Astrocyte (in vitro differentiated cells and primary cell): ENCODE data around the gene MPO. TPM values are rescaled to one million over a fixed set of nuclear protein-coding genes. Genes with fewer than 3 reads are reported as not detected.

ENCODE experiments used
- DNase-seq: peaks from one replicate; pipeline ENCODE4 v3.0.0-alpha.2; 2010; ENCODE audit warnings: low read depth
- FAIRE-seq: peaks from 2 replicates; lab custom pipeline; 2011; peaks lifted over from hg19 to GRCh38; lab: Jason Lieb, UNC
- H2AFZ ChIP-seq: 2 replicates; pipeline ENCODE4 v1.6.0; 2012; ENCODE audit warnings: low read depth, low read length, inconsistent platforms
- H3K27ac ChIP-seq: 2 replicates; pipeline ENCODE4 v1.5.1; 2011; ENCODE audit warnings: low read depth, low read length, inconsistent platforms
- H3K27me3 ChIP-seq: 2 replicates; pipeline ENCODE4 v1.6.0; 2011; ENCODE audit warnings: low read length, inconsistent platforms; ENCODE audit not compliant: insufficient read depth
- H3K36me3 ChIP-seq: 2 replicates; pipeline ENCODE4 v1.5.1; 2011; ENCODE audit warnings: low read length, inconsistent platforms; ENCODE audit not compliant: insufficient read depth
- H3K4me1 ChIP-seq: 2 replicates; pipeline ENCODE4 v1.5.1; 2011; ENCODE audit warnings: low read length, inconsistent platforms; ENCODE audit not compliant: insufficient read depth
- H3K4me2 ChIP-seq: 2 replicates; pipeline ENCODE4 v1.6.0; 2012; ENCODE audit warnings: low read length, inconsistent platforms
- H3K4me3 ChIP-seq: 2 replicates; pipeline ENCODE4 v1.5.1; 2011; ENCODE audit warnings: low read depth, mild to moderate bottlenecking, low read length, inconsistent platforms; ENCODE audit not compliant: insufficient read depth
- H3K79me2 ChIP-seq: 2 replicates; pipeline ENCODE4 v1.6.0; 2012; ENCODE audit warnings: mild to moderate bottlenecking, low read length, inconsistent platforms; ENCODE audit not compliant: insufficient read depth
- H3K9ac ChIP-seq: 2 replicates; pipeline ENCODE4 v1.6.0; 2012; ENCODE audit warnings: mild to moderate bottlenecking, low read length, inconsistent platforms
- H3K9me3 ChIP-seq: 2 replicates; pipeline ENCODE4 v1.5.1; 2012; ENCODE audit warnings: low read depth, mild to moderate bottlenecking, low read length, inconsistent platforms; ENCODE audit not compliant: insufficient read depth
- H4K20me1 ChIP-seq: 2 replicates; pipeline ENCODE4 v1.6.0; 2012; ENCODE audit warnings: low read length, inconsistent platforms; ENCODE audit not compliant: insufficient read depth
- H3K27ac Mint-ChIP-seq: one replicate; pipeline ENCODE4 v1.8.0; 2021; ENCODE audit warnings: mild to moderate bottlenecking, mixed read lengths; ENCODE audit not compliant: unreplicated experiment
- H3K27me3 Mint-ChIP-seq: one replicate; pipeline ENCODE4 v1.8.0; 2021; ENCODE audit warnings: low read depth, mixed read lengths; ENCODE audit not compliant: unreplicated experiment
- H3K36me3 Mint-ChIP-seq: one replicate; pipeline ENCODE4 v1.8.0; 2021; ENCODE audit warnings: low read depth, mixed read lengths; ENCODE audit not compliant: unreplicated experiment
- H3K4me1 Mint-ChIP-seq: one replicate; pipeline ENCODE4 v1.8.0; 2021; ENCODE audit warnings: low read depth, mixed read lengths; ENCODE audit not compliant: unreplicated experiment
- H3K4me3 Mint-ChIP-seq: one replicate; pipeline ENCODE4 v1.8.0; 2021; ENCODE audit warnings: mild to moderate bottlenecking, moderate library complexity, mixed read lengths; ENCODE audit not compliant: unreplicated experiment
- H3K9me3 Mint-ChIP-seq: one replicate; pipeline ENCODE4 v1.8.0; 2021; ENCODE audit warnings: mild to moderate bottlenecking, mixed read lengths; ENCODE audit not compliant: unreplicated experiment
- EZH2 ChIP-seq: IDR thresholded peaks from 2 replicates; pipeline ENCODE4 v1.6.1; 2012; ENCODE audit warnings: mild to moderate bottlenecking, low read length, inconsistent platforms; ENCODE audit not compliant: insufficient read depth
- total RNA-seq: library from RNA; stranded (reverse); gene quantifications from 2 replicates; pipeline ENCODE4 v1.2.1, GENCODE V29; 2021
- TF ChIP-seq, protein P1 (sequence below): IDR thresholded peaks from 2 replicates; pipeline ENCODE4 v1.5.1; 2011; ENCODE audit warnings: low read depth, mild to moderate bottlenecking, inconsistent platforms, low read length, moderate library complexity; ENCODE audit not compliant: insufficient read depth

MPO gene
- total RNA-seq, 1 donor from 2014 or later: not detected

DNA sequence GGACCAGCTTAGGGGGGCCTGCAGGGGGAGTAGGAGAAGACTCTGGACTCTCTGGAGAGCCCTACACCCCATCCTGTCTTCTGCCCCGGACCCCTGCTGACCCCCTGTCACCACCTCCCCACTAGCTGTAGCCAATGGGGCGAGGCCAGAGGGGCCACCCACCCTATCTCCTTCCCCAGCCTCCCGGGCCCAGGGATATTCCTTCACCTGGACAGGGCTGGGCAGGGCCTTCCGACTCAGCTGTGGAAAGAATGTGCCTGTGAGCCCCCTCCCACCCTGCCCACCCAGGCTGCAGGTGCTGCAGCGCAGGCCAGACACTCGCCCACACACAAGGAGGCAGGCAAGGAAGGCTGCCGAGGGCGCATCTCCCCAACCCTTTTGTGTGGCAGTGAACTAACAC is 24.9 kb upstream of the MPO start:
- H3K27ac ChIP-seq: no peak overlapping the region
- H3K9ac ChIP-seq: no peak overlapping the region
- no peak overlapping the region for H3K27ac Mint-ChIP-seq
- H3K4me3 Mint-ChIP-seq: no peak overlapping the region
- no peak overlapping the region for H3K4me2 ChIP-seq
- DNase-seq (no peak), FAIRE-seq (no peak)
- no peaks in the 10 kb centered on the region for H3K36me3 Mint-ChIP-seq
- H3K4me3 ChIP-seq: no peak overlapping the region
- peaks cover 3% of the 10 kb centered on the region for H3K27me3 ChIP-seq
- no peak for TF ChIP-seq EZH2
- TF ChIP-seq, protein P1, sequence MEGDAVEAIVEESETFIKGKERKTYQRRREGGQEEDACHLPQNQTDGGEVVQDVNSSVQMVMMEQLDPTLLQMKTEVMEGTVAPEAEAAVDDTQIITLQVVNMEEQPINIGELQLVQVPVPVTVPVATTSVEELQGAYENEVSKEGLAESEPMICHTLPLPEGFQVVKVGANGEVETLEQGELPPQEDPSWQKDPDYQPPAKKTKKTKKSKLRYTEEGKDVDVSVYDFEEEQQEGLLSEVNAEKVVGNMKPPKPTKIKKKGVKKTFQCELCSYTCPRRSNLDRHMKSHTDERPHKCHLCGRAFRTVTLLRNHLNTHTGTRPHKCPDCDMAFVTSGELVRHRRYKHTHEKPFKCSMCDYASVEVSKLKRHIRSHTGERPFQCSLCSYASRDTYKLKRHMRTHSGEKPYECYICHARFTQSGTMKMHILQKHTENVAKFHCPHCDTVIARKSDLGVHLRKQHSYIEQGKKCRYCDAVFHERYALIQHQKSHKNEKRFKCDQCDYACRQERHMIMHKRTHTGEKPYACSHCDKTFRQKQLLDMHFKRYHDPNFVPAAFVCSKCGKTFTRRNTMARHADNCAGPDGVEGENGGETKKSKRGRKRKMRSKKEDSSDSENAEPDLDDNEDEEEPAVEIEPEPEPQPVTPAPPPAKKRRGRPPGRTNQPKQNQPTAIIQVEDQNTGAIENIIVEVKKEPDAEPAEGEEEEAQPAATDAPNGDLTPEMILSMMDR: no peak
- H3K9me3 Mint-ChIP-seq: no peaks in the 10 kb centered on the region
- peaks cover 31% of the 10 kb centered on the region for H3K27me3 Mint-ChIP-seq
- H3K4me1 ChIP-seq: no peaks in the 10 kb centered on the region
- no peaks in the 10 kb centered on the region for H3K79me2 ChIP-seq
- no peaks in the 10 kb centered on the region for H3K36me3 ChIP-seq
- H2AFZ ChIP-seq: no peak overlapping the region
- no peaks in the 10 kb centered on the region for H4K20me1 ChIP-seq
- no peaks in the 10 kb centered on the region for H3K9me3 ChIP-seq
- H3K4me1 Mint-ChIP-seq: no peaks in the 10 kb centered on the region

DNA sequence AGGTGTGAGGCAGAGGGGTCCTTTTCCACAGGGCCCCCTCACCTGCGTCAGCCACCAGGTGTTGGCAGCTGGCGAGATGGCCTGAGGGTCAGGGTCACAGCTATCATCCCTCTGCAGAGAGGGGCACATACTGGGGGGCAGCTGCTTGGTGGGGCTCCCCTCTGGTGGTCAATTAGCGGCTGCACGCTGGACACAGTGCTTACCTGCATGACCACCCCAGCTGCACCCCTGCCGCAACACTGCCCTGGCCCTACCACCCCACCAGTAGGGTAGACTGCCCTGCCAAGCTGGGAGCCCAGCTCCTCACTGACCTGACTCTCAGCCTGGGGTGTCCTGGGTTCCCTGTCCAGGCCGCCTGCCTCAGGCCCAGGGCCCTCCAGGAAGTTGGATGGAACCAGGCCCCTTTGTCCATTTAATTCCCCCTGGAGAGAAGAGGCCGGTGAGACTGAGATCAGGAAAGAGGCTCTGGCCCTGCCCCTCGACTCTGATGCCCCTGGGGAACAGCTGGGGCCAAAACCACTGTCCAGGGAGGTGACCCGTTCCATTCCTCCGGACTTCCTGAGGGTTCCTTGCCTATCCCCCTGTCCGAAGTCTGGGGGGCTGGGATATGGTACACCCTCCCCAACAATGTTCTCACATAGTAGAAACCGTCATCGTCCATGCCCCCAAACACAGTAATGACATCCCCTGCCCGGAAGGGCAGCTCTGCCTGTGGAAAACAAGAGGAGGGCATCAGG is 24.2 kb upstream of the MPO start:
- H3K9ac ChIP-seq: no peak overlapping the region
- DNase-seq (no peak), FAIRE-seq (no peak)
- H3K9me3 Mint-ChIP-seq: no peaks in the 10 kb centered on the region
- TF ChIP-seq EZH2: no peak
- TF ChIP-seq, protein P1: no peak
- peaks cover 29% of the 10 kb centered on the region for H3K27me3 Mint-ChIP-seq
- no peak overlapping the region for H3K27ac Mint-ChIP-seq
- no peaks in the 10 kb centered on the region for H3K36me3 Mint-ChIP-seq
- H3K27me3 ChIP-seq: peaks cover 5% of the 10 kb centered on the region
- H3K9me3 ChIP-seq: no peaks in the 10 kb centered on the region
- H2AFZ ChIP-seq: no peak overlapping the region
- H3K4me3 ChIP-seq: no peak overlapping the region
- no peaks in the 10 kb centered on the region for H3K4me1 Mint-ChIP-seq
- H3K27ac ChIP-seq: no peak overlapping the region
- H3K4me3 Mint-ChIP-seq: no peak overlapping the region
- H3K79me2 ChIP-seq: no peaks in the 10 kb centered on the region
- no peaks in the 10 kb centered on the region for H3K36me3 ChIP-seq
- H3K4me2 ChIP-seq: no peak overlapping the region
- no peaks in the 10 kb centered on the region for H3K4me1 ChIP-seq
- no peaks in the 10 kb centered on the region for H4K20me1 ChIP-seq
